ENCODE results near the gene TTC28.
"Not testable (repeated sequence)": the region's sequence is repeated elsewhere in the genome, so short reads cannot be mapped to it uniquely, and the experiment has no call there.

Gene TTC28

GRCh38 chr22:28105988-28106387 lies 573.7 kb downstream of the TTC28 start:
- no peak for DNase-seq (ENCODE audit: low read depth in 2 of 2)

- no peak for DNase-seq (ENCODE audit: low read depth in 2 of 2)
These were observed 574.2 kb downstream of the TTC28 start for GRCh38 chr22:28105413-28105812.

GRCh38 chr22:28103596-28103995 lies 576.0 kb downstream of the TTC28 start:
- no peak for DNase-seq (ENCODE audit: low read depth in 2 of 2)

- DNase-seq (ENCODE audit: low read depth in 2 of 2), result no peak
These were observed 577.4 kb downstream of the TTC28 start for GRCh38 chr22:28102151-28102812.

- DNase-seq (ENCODE audit: low read depth in 2 of 2), result no peak
These were observed 582.0 kb downstream of the TTC28 start for GRCh38 chr22:28097627-28098026.

- no peak for DNase-seq (ENCODE audit: low read depth in 2 of 2)
These were observed 583.5 kb downstream of the TTC28 start for GRCh38 chr22:28096161-28096560.

GRCh38 chr22:28095316-28096095 lies 584.1 kb downstream of the TTC28 start:
- no peak for DNase-seq (ENCODE audit: low read depth in 2 of 2)

- no peak for DNase-seq (ENCODE audit: low read depth in 2 of 2)
These were observed 584.9 kb downstream of the TTC28 start for GRCh38 chr22:28094771-28095170.

- DNase-seq (ENCODE audit: low read depth in 2 of 2), result no peak
These were observed 585.9 kb downstream of the TTC28 start for GRCh38 chr22:28093711-28094110.

- no peak for DNase-seq (ENCODE audit: low read depth in 2 of 2)
These were observed 588.2 kb downstream of the TTC28 start for GRCh38 chr22:28091486-28091885.

- DNase-seq (ENCODE audit: low read depth in 2 of 2), result not testable (repeated sequence)
These were observed 590.1 kb downstream of the TTC28 start for GRCh38 chr22:28089541-28089940.

- DNase-seq (ENCODE audit: low read depth in 2 of 2), result no peak
These were observed 602.5 kb downstream of the TTC28 start for GRCh38 chr22:28077166-28077565.

- DNase-seq (ENCODE audit: low read depth in 2 of 2), result no peak
These were observed 604.2 kb downstream of the TTC28 start for GRCh38 chr22:28075358-28075981.

- DNase-seq (ENCODE audit: low read depth in 2 of 2), result no peak
These were observed 605.1 kb downstream of the TTC28 start for GRCh38 chr22:28074526-28074925.

GRCh38 chr22:28072066-28072465 lies 607.6 kb downstream of the TTC28 start:
- no peak for DNase-seq (ENCODE audit: low read depth in 2 of 2)

GRCh38 chr22:28068826-28069225 lies 610.8 kb downstream of the TTC28 start:
- DNase-seq (ENCODE audit: low read depth in 2 of 2), result no peak

GRCh38 chr22:28064920-28065319 lies 614.7 kb downstream of the TTC28 start:
- DNase-seq (ENCODE audit: low read depth in 2 of 2), result no peak

GRCh38 chr22:28063656-28064055 lies 616.0 kb downstream of the TTC28 start:
- no peak for DNase-seq (ENCODE audit: low read depth in 2 of 2)

GRCh38 chr22:28060594-28060993 lies 619.0 kb downstream of the TTC28 start:
- not testable (repeated sequence) for DNase-seq (ENCODE audit: low read depth in 2 of 2)

GRCh38 chr22:28058036-28058435 lies 621.6 kb downstream of the TTC28 start:
- no peak for DNase-seq (ENCODE audit: low read depth in 2 of 2)

GRCh38 chr22:28054819-28055208 lies 624.8 kb downstream of the TTC28 start:
- no peak for DNase-seq (ENCODE audit: low read depth in 2 of 2)

- DNase-seq (ENCODE audit: low read depth in 2 of 2), result no peak
These were observed 625.5 kb downstream of the TTC28 start for GRCh38 chr22:28053896-28054818.
